PC-9 (cell line): Measurements from ENCODE around the gene RAET1E.

Source experiments
- CTCF ChIP-seq: fragments of 200-600 bp; sonication (generic); conservative IDR thresholded peaks from 2 replicates; pipeline ENCODE4 v1.6.1; 2017; ENCODE audit warnings: mixed run types, antibody characterized with exemption, mild to moderate bottlenecking, moderate library complexity
- EZH2 ChIP-seq: fragments of 200-600 bp; sonication (generic); IDR thresholded peaks from 2 replicates; pipeline ENCODE4 v1.8.0; 2017; ENCODE audit warnings: antibody characterized with exemption, low read depth

- TF ChIP-seq EZH2 (no peak), CTCF (no peak)
These were observed 28.5 kb downstream of the RAET1E start for GRCh38 chr6:149869275-149869892.
